Measurements from ENCODE around the gene SLC14A1. TPM values are rescaled to one million over a fixed set of nuclear protein-coding genes. Genes with fewer than 3 reads are reported as not detected.

SLC14A1 gene
- total and polyA plus RNA-seq, 2 of the 13 experiments (the other 11 are each of a cell fraction or from before 2014, with no cell fraction given): not detected

GRCh38 chr18:45752681-45753080, 28.7 kb downstream of the SLC14A1 start:
- CTCF ChIA-PET (ENCODE audit: low intra/inter-chr PET ratio, low total read pairs): no interaction called here
- Histone ChIP-seq H3K9ac (ENCODE audit: insufficient read depth, low read depth, low read length) (no peak overlapping the region), H3K4me2 (ENCODE audit: low read depth, low read length) (no peak overlapping the region), H3K27me3 (ENCODE audit: control insufficient read depth in 1 of 2, insufficient read depth in 2 of 2, low read length in 2 of 2) (no peaks in the 10 kb centered on the region; a peak in 1 of 5 replicates), H4K20me1 (ENCODE audit: insufficient read depth, low read length) (no peaks in the 10 kb centered on the region), H3K4me3 (replicated peaks in 1 of 3; ENCODE audit: insufficient read depth in 1 of 3, low read depth in 2 of 3, low read length in 3 of 3) (no peak overlapping the region), H3K4me1 (ENCODE audit: insufficient read depth, low read length) (no peaks in the 10 kb centered on the region), H2AFZ (ENCODE audit: low read length) (no peak overlapping the region), H3K36me3 (replicated peaks in 1 of 2; ENCODE audit: control insufficient read depth in 1 of 2, insufficient read depth in 2 of 2, low read length in 2 of 2) (no peaks in the 10 kb centered on the region), H3K9me3 (ENCODE audit: low read length) (no peaks in the 10 kb centered on the region), H3K27ac (ENCODE audit: extremely low read length, insufficient read depth, low read length) (no peak overlapping the region), H3K79me2 (ENCODE audit: insufficient read depth, low read length) (no peaks in the 10 kb centered on the region)
- FAIRE-seq: no peak
- POLR2A ChIA-PET: no interaction called here
- no peak for ATAC-seq
- intact Hi-C loops (cut with micrococcal nuclease; ENCODE audit: unreplicated experiment) (no loop called here), in situ Hi-C loops (cut with HindIII; ENCODE audit: extremely low pct_ligation_motif_present, low pct_unique_long_range_greater_than_20kb) (no loop called here)
- no TSS peak for BruUV-seq (replicated peaks)
- DNase-seq (ENCODE audit: low spot score): no peak
- TF ChIP-seq DR1 (CRISPR knock-in tag; IDR thresholded peaks at IDR 0.05) (no peak), NPAS2 (CRISPR knock-in tag; IDR thresholded peaks at IDR 0.05; ENCODE audit: borderline replicate concordance) (no peak), PRDM4 (CRISPR knock-in tag; IDR thresholded peaks at IDR 0.05; ENCODE audit: borderline replicate concordance) (no peak), RBM39 (IDR thresholded peaks at IDR 0.05; ENCODE audit: low read depth, low read length, poor library complexity, severe bottlenecking) (no peak), NBN (conservative IDR thresholded peaks at IDR 0.05) (no peak)

GRCh38 chr18:45753286-45753685, 29.3 kb downstream of the SLC14A1 start:
- Histone ChIP-seq H4K20me1 (ENCODE audit: insufficient read depth, low read length) (no peaks in the 10 kb centered on the region), H3K27me3 (ENCODE audit: control insufficient read depth in 1 of 2, insufficient read depth in 2 of 2, low read length in 2 of 2) (no peaks in the 10 kb centered on the region; a peak in 1 of 5 replicates), H3K36me3 (replicated peaks in 1 of 2; ENCODE audit: control insufficient read depth in 1 of 2, insufficient read depth in 2 of 2, low read length in 2 of 2) (no peaks in the 10 kb centered on the region), H3K9me3 (ENCODE audit: low read length) (no peaks in the 10 kb centered on the region), H3K27ac (ENCODE audit: extremely low read length, insufficient read depth, low read length) (no peak overlapping the region), H2AFZ (ENCODE audit: low read length) (no peak overlapping the region), H3K4me1 (ENCODE audit: insufficient read depth, low read length) (no peaks in the 10 kb centered on the region), H3K4me3 (replicated peaks in 1 of 3; ENCODE audit: insufficient read depth in 1 of 3, low read depth in 2 of 3, low read length in 3 of 3) (no peak overlapping the region), H3K9ac (ENCODE audit: insufficient read depth, low read depth, low read length) (no peak overlapping the region), H3K79me2 (ENCODE audit: insufficient read depth, low read length) (no peaks in the 10 kb centered on the region), H3K4me2 (ENCODE audit: low read depth, low read length) (no peak overlapping the region)
- ATAC-seq: no peak
- intact Hi-C loops (cut with micrococcal nuclease; ENCODE audit: unreplicated experiment) (no loop called here), in situ Hi-C loops (cut with HindIII; ENCODE audit: extremely low pct_ligation_motif_present, low pct_unique_long_range_greater_than_20kb) (no loop called here)
- ChIA-PET CTCF (ENCODE audit: low intra/inter-chr PET ratio, low total read pairs) (no interaction called here), POLR2A (no interaction called here)
- BruUV-seq (replicated peaks): no TSS peak
- WGBS (ENCODE audit: low lambda C conversion rate): 0% methylated on average over 1 of the region's 1 CpG
- no peak for DNase-seq (ENCODE audit: low spot score)
- no peak for FAIRE-seq
- no peak for TF ChIP-seq ZNF646 (CRISPR knock-in tag; IDR thresholded peaks at IDR 0.05)
- no peak for TF ChIP-seq FOXJ3 (CRISPR knock-in tag; IDR thresholded peaks at IDR 0.05; ENCODE audit: borderline replicate concordance)

All from HepG2 (cell line).